Neuronal stem cell (in vitro differentiated cells): Measurements from ENCODE around the gene DAPK1.

Experiments
- DNase-seq: peaks from one replicate; pipeline ENCODE4 v3.0.0-alpha.2; 2013; ENCODE audit warnings: low spot score
- H2AFZ ChIP-seq: one replicate; pipeline ENCODE4 v1.6.1; 2013; ENCODE audit warnings: mild to moderate bottlenecking, low read length, inconsistent platforms
- H2AK5ac ChIP-seq: 2 replicates; pipeline ENCODE4 v1.6.1; 2013; ENCODE audit warnings: low read depth, mild to moderate bottlenecking, inconsistent platforms, low read length, moderate library complexity, mixed read lengths
- H2BK120ac ChIP-seq: 2 replicates; pipeline ENCODE4 v1.6.1; 2013; ENCODE audit warnings: low read depth, mild to moderate bottlenecking, inconsistent platforms, low read length, moderate library complexity, mixed read lengths
- H2BK12ac ChIP-seq: one replicate; pipeline ENCODE4 v1.6.1; 2013; ENCODE audit warnings: low read length, inconsistent platforms
- H2BK15ac ChIP-seq: 2 replicates; pipeline ENCODE4 v1.6.1; 2013; ENCODE audit warnings: mild to moderate bottlenecking, low read length, inconsistent platforms, mixed read lengths
- H2BK5ac ChIP-seq: one replicate; pipeline ENCODE4 v1.6.1; 2013; ENCODE audit warnings: inconsistent platforms, mild to moderate bottlenecking, low read length, moderate library complexity
- H3K14ac ChIP-seq: one replicate; pipeline ENCODE4 v1.6.1; 2013; ENCODE audit warnings: low read length, inconsistent platforms
- H3K18ac ChIP-seq: 2 replicates; pipeline ENCODE4 v1.6.1; 2013; ENCODE audit warnings: low read length, inconsistent platforms
- H3K23ac ChIP-seq: 2 replicates; pipeline ENCODE4 v1.6.1; 2013; ENCODE audit warnings: low read depth, mild to moderate bottlenecking, mixed read lengths, low read length, inconsistent platforms; ENCODE audit not compliant: poor library complexity
- H3K27ac ChIP-seq: replicated peaks from 3 replicates; pipeline ENCODE4 v1.5.1; 2013; ENCODE audit warnings: low read length, inconsistent platforms
- H3K27me3 ChIP-seq, 3 experiments: 2 replicates each; pipeline ENCODE4 v1.6.1; 2013; ENCODE audit warnings: low read length in 3 of 3, mild to moderate bottlenecking in 2 of 3, inconsistent platforms in 1 of 3, low read depth in 1 of 3, mixed read lengths in 1 of 3, moderate library complexity in 1 of 3; ENCODE audit not compliant: control insufficient read depth in 3 of 3, insufficient read depth in 3 of 3
- H3K36me3 ChIP-seq, 2 donors: replicated peaks in 1 of 2; 2 replicates each; pipeline ENCODE4 v1.6.1; 2013; ENCODE audit warnings: low read length in 2 of 2; ENCODE audit not compliant: control insufficient read depth in 2 of 2, insufficient read depth in 2 of 2
- H3K4ac ChIP-seq: 2 replicates; pipeline ENCODE4 v1.6.1; 2013; ENCODE audit warnings: inconsistent platforms, mild to moderate bottlenecking, low read length, moderate library complexity
- H3K4me1 ChIP-seq, 2 donors: 1 replicate in 1 of 2; 2 replicates in 1 of 2; pipeline ENCODE4 v1.6.1; 2013; ENCODE audit warnings: low read length in 2 of 2, low read depth in 1 of 2; ENCODE audit not compliant: control insufficient read depth in 2 of 2, insufficient read depth in 1 of 2
- H3K4me2 ChIP-seq: one replicate; pipeline ENCODE4 v1.6.1; 2013; ENCODE audit warnings: mild to moderate bottlenecking, low read length, inconsistent platforms; ENCODE audit not compliant: insufficient read depth, poor library complexity, severe bottlenecking
- H3K4me3 ChIP-seq, 2 donors: 2 replicates each; pipeline ENCODE4 v1.5.1; 2013; ENCODE audit warnings: low read length in 2 of 2, mild to moderate bottlenecking in 2 of 2, inconsistent platforms in 1 of 2, moderate library complexity in 1 of 2
- H3K79me1 ChIP-seq: one replicate; pipeline ENCODE4 v1.6.1; 2013; ENCODE audit warnings: low read depth, mild to moderate bottlenecking, inconsistent platforms, low read length, moderate library complexity
- H3K9ac ChIP-seq: one replicate; pipeline ENCODE4 v1.6.1; 2013; ENCODE audit warnings: mild to moderate bottlenecking, low read depth, low read length, inconsistent platforms; ENCODE audit not compliant: poor library complexity
- H3K9me3 ChIP-seq, 2 donors: replicated peaks in 1 of 2; 2 replicates each; pipeline versions ENCODE3 to v1.6.1; 2013; ENCODE audit warnings: low read length in 2 of 2, mild to moderate bottlenecking in 2 of 2, inconsistent platforms in 1 of 2, low read depth in 1 of 2, mixed read lengths in 1 of 2, moderate library complexity in 1 of 2; ENCODE audit not compliant: control insufficient read depth in 2 of 2, insufficient read depth in 1 of 2
- H4K8ac ChIP-seq: one replicate; pipeline ENCODE4 v1.6.1; 2013; ENCODE audit warnings: low read depth, mild to moderate bottlenecking, inconsistent platforms, low read length, moderate library complexity
- H4K91ac ChIP-seq: one replicate; pipeline ENCODE4 v1.6.1; 2013; ENCODE audit warnings: low read length, low read depth, mild to moderate bottlenecking, inconsistent platforms; ENCODE audit not compliant: poor library complexity
- WGBS, 2 donors: extraction: QIAGEN DNeasy Blood & Tissue Kit; methylation state at CpG; one replicate each; pipeline ENCODE4 v1.1.7; 2013; ENCODE audit warnings: missing lambda C conversion rate in 2 of 2, mixed read lengths in 1 of 2; ENCODE audit not compliant: insufficient read length in 2 of 2, insufficient replicate concordance in 1 of 2; ENCODE audit errors: extremely low coverage in 2 of 2; 5-methylcytosine and 5-hydroxymethylcytosine counted together

DAPK1 gene

DNA sequence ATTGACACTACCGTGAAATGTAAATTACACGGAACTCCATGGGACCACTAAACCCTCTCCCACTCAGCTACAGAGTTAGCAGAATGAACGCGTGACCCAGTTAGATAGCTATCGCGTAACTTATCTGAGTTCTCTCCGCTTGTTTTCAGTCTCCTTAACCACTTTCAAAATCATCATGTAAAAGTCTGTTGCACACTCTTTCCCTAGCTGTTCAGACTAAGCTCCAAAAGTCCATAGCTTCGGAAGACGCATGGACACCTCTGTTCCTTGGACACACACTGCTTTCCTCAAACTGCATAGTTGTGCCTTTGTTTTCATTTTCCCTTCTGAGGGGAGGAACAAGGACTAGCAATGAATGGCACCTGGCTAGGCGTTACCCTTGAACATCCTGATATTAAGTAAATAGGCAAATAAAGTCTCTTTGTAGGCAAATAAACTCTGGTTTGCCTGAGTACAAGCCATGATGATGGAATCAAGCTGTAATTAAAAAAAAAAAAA lies 83.3 kb downstream of the DAPK1 start:
- Histone ChIP-seq H4K8ac (no peak overlapping the region), H2BK120ac (no peak overlapping the region), H3K36me3 (no peaks in the 10 kb centered on the region), H3K4ac (no peak overlapping the region), H3K27ac (no peak overlapping the region), H3K4me1 (peaks cover 1 to 6% of the 10 kb centered on the region in 2 donors), H3K4me3 (no peak overlapping the region), H3K14ac (no peak overlapping the region), H2BK5ac (no peak overlapping the region), H2AFZ (no peak overlapping the region), H4K91ac (no peak overlapping the region), H3K23ac (no peak overlapping the region), H3K9me3 (no peaks in the 10 kb centered on the region), H2BK12ac (no peak overlapping the region), H3K9ac (no peak overlapping the region), H3K79me1 (no peaks in the 10 kb centered on the region), H3K27me3 (no peaks in the 10 kb centered on the region), H3K18ac (no peak overlapping the region), H2AK5ac (no peak overlapping the region), H3K4me2 (no peak overlapping the region), H2BK15ac (no peak overlapping the region)
- DNase-seq = no peak
- WGBS, 2 donors = no CpG with 5 or more reads among the region's 10 CpGs

DNA sequence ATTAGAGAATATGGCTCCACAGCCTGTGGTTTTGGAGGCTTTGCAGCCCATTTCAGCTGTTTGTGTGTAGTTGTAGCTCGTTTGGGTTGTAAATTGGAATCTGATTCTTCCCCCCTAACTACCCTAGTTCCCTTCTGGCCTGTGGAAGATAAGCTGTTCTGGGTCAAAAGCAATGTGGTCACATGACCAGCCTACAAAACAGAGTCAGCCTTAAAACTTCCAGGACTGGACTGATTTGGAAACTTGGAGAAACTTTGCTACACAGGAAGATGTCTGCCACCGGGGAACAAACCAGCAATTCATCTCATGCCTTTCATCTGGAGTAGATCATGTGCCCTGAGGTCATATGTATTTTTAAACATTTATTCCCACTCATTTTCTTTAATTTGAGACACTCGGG lies 83.8 kb downstream of the DAPK1 start:
- DNase-seq = no peak

DNA sequence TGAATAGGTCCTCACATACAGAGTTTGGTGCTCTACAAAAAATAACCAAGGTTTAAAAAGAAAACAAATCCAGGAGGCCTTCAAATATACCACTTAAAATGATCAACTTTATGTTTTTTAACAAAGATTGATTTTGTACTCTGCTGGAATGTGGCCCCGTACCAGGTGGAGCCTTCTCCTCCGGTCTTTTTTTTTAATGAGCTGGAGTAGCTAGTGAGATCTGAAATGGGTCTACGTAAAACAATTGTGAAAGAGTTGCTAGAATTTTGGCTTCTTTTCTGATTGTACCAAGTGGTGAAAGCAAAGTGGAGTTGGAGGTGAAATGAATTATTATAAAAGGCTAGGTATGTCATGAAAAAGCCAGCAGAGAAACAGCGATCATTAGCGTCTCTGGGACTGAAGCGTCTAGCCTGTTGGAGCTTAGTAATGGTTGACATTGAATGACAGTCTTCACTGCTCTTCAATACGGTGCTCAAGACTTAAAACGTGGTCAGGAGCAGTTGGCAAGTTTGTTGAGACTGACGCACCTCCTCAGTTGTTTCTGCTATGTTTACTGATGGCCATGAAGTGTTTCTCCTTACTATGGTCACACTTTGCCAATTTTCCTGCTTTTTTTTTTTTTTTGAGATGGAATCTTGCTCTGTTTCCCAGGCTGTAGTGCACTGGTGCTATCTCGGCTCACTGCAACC lies 84.4 kb downstream of the DAPK1 start:
- Histone ChIP-seq H3K4me2 (no peak overlapping the region), H3K9me3 (no peaks in the 10 kb centered on the region), H3K79me1 (no peaks in the 10 kb centered on the region), H3K4me3 (no peak overlapping the region), H3K27ac (no peak overlapping the region), H2AK5ac (no peak overlapping the region), H3K23ac (no peak overlapping the region), H2BK15ac (no peak overlapping the region), H4K8ac (no peak overlapping the region), H3K9ac (no peak overlapping the region), H3K14ac (no peak overlapping the region), H2AFZ (no peak overlapping the region), H3K4me1 (peaks cover 1 to 6% of the 10 kb centered on the region in 2 donors), H3K18ac (no peak overlapping the region), H2BK5ac (no peak overlapping the region), H3K36me3 (no peaks in the 10 kb centered on the region), H4K91ac (no peak overlapping the region), H3K4ac (no peak overlapping the region), H3K27me3 (no peaks in the 10 kb centered on the region), H2BK120ac (no peak overlapping the region), H2BK12ac (no peak overlapping the region)
- WGBS, 2 donors = no CpG with 5 or more reads among the region's 10 CpGs
- no peak for DNase-seq

More for the DNA sequence above, 83.8 kb downstream of the DAPK1 start:
- H2AK5ac ChIP-seq = no peak overlapping the region
- no peaks in the 10 kb centered on the region for H3K9me3 ChIP-seq
- no peak overlapping the region for H2BK5ac ChIP-seq
- H2BK120ac ChIP-seq = no peak overlapping the region
- H3K4ac ChIP-seq = no peak overlapping the region
- H3K4me3 ChIP-seq = no peak overlapping the region
- WGBS, 2 donors = no CpG with 5 or more reads among the region's 3 CpGs
- no peak overlapping the region for H3K23ac ChIP-seq
- no peak overlapping the region for H4K8ac ChIP-seq
- no peak overlapping the region for H3K4me2 ChIP-seq
- H3K14ac ChIP-seq = no peak overlapping the region
- H4K91ac ChIP-seq = no peak overlapping the region
- no peak overlapping the region for H2BK15ac ChIP-seq
- H3K27ac ChIP-seq = no peak overlapping the region
- H3K36me3 ChIP-seq = no peaks in the 10 kb centered on the region
- no peak overlapping the region for H3K9ac ChIP-seq
- H2BK12ac ChIP-seq = no peak overlapping the region
- no peak overlapping the region for H2AFZ ChIP-seq
- no peaks in the 10 kb centered on the region for H3K27me3 ChIP-seq
- H3K18ac ChIP-seq = no peak overlapping the region
- H3K4me1 ChIP-seq = peaks cover 1 to 6% of the 10 kb centered on the region in 2 donors
- H3K79me1 ChIP-seq = no peaks in the 10 kb centered on the region

DNA sequence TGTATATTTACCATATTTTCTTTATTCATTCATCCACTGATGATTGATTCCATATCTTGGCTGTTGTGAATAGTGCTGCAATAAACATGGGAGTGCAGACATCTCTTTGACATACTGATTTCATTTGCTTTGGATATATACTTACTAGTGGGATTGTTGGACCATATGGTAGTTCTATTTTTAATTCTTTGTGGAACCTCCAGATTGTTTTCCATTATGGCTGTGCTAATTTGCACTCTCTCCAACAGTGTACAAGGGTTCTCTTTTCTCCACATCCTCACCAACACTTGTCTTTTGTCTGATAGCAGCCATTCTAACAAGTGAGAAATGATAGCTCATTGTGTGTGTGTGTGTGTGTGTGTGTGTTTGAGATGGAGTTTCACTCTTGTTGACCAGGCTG lies 86.7 kb downstream of the DAPK1 start:
- Histone ChIP-seq H3K4ac (no peak overlapping the region), H3K14ac (no peak overlapping the region), H2BK120ac (no peak overlapping the region), H3K4me2 (no peak overlapping the region), H3K23ac (no peak overlapping the region), H3K9ac (no peak overlapping the region), H4K91ac (no peak overlapping the region), H2AFZ (no peak overlapping the region), H2BK12ac (no peak overlapping the region), H2BK5ac (no peak overlapping the region), H3K27ac (no peak overlapping the region), H3K4me1 (peaks cover 0 to 6% of the 10 kb centered on the region in 2 donors), H3K36me3 (no peaks in the 10 kb centered on the region), H2AK5ac (no peak overlapping the region), H3K9me3 (no peaks in the 10 kb centered on the region), H3K27me3 (no peaks in the 10 kb centered on the region), H3K18ac (no peak overlapping the region), H3K4me3 (no peak overlapping the region), H4K8ac (no peak overlapping the region), H2BK15ac (no peak overlapping the region), H3K79me1 (no peaks in the 10 kb centered on the region)
- DNase-seq = no peak
